GM12878 (cell line): ENCODE data around the gene USP11. TPM values are rescaled to one million over a fixed set of nuclear protein-coding genes. Genes with fewer than 3 reads are reported as not detected.

ENCODE experiments used
- ASH2L ChIP-seq: fragments of 300-600, 200-600 bp; sonication (generic); IDR thresholded peaks from 2 replicates; pipeline ENCODE4 v1.6.1; 2017; ENCODE audit warnings: low read depth, mild to moderate bottlenecking, borderline replicate concordance
- FOXK2 ChIP-seq: fragments of 450-650 bp; IDR thresholded peaks from 2 replicates; pipeline ENCODE4 v1.6.1; 2017; ENCODE audit warnings: mild to moderate bottlenecking, moderate library complexity
- HCFC1 ChIP-seq: fragments of 150-350 bp; IDR thresholded peaks from 2 replicates; pipeline ENCODE4 v1.6.1; 2014; ENCODE audit warnings: low read length
- KDM1A ChIP-seq: fragments of 200-600 bp; sonication (generic); IDR thresholded peaks from 2 replicates; pipeline ENCODE4 v1.6.1; 2016; ENCODE audit warnings: borderline replicate concordance
- POLR2AphosphoS5 ChIP-seq: IDR thresholded peaks from 2 replicates; pipeline ENCODE4 v1.6.1; 2011; ENCODE audit warnings: mild to moderate bottlenecking, low read length, inconsistent platforms
- RAD51 ChIP-seq: fragments of 450-650 bp; IDR thresholded peaks from 2 replicates; pipeline ENCODE4 v1.6.1; 2016; ENCODE audit warnings: moderate library complexity, mild to moderate bottlenecking, inconsistent platforms
- TCF3 ChIP-seq: IDR thresholded peaks from 2 replicates; pipeline ENCODE4 v1.6.1; 2012; ENCODE audit warnings: low read depth, mild to moderate bottlenecking, low read length, borderline replicate concordance; ENCODE audit not compliant: insufficient read depth
- ZZZ3 ChIP-seq: IDR thresholded peaks from 2 replicates; pipeline ENCODE4 v1.6.1; 2011; ENCODE audit warnings: low read depth; ENCODE audit not compliant: control insufficient read depth, insufficient read length
- polyA plus RNA-seq, 11 experiments: library from polyadenylated mRNA; depleted of rRNA in 4 of 11; unstranded in 6 of 11; stranded (reverse) in 5 of 11; fragments of >200 nt; fragmentation: Nextera tagmentation in 4 of 11; fragmentation: Illumina TruSeq in 1 of 11; extraction: Ambion mirVana in 4 of 11; extraction: Trizol in 1 of 11; gene quantifications; 1 replicate in 1 of 11; 2 replicates in 10 of 11; pipeline versions ENCODE4 v1.2.1 to v1.2.3, GENCODE V29; 2011 to 2016; ENCODE audit warnings: inconsistent platforms in 2 of 11, missing spikeins in 2 of 11, low read depth in 1 of 11
- total RNA-seq, 4 experiments: library from RNA; depleted of rRNA in 3 of 4; stranded (reverse); fragments of >200 nt in 3 of 4; fragmentation: Illumina TruSeq in 1 of 4; extraction: Trizol in 1 of 4; gene quantifications; 2 replicates each; pipeline versions ENCODE4 v1.2.1 to v1.2.3, GENCODE V29; 2013 to 2021
- TF ChIP-seq, protein P1 (sequence below): IDR thresholded peaks from 2 replicates; pipeline ENCODE4 v1.6.1; 2012; ENCODE audit warnings: improper control_type of control experiment, low read depth, low read length; ENCODE audit not compliant: insufficient replicate concordance
- TF ChIP-seq, protein P2 (sequence below): IDR thresholded peaks from 2 replicates; pipeline ENCODE4 v1.6.1; 2011; ENCODE audit warnings: low read depth, low read length, improper control_type of control experiment, borderline replicate concordance
- TF ChIP-seq, protein P3 (sequence below): fragments of 450-650 bp; IDR thresholded peaks from 2 replicates; pipeline ENCODE4 v1.6.1; 2018; ENCODE audit warnings: mild to moderate bottlenecking, low read depth, moderate library complexity; ENCODE audit not compliant: partially characterized antibody
- TF ChIP-seq, protein P4 (sequence below): fragments of 450-650 bp; IDR thresholded peaks from 2 replicates; pipeline ENCODE4 v1.6.1; 2017; ENCODE audit warnings: low read depth, mild to moderate bottlenecking, moderate library complexity
- TF ChIP-seq, protein P5 (sequence below): fragments of 450-650 bp; IDR thresholded peaks from 2 replicates; pipeline ENCODE4 v1.6.1; 2018; ENCODE audit warnings: borderline replicate concordance, mild to moderate bottlenecking; ENCODE audit not compliant: partially characterized antibody

Gene USP11
- total and polyA plus RNA-seq, 10 of the 15 experiments (the other 5 are each of a cell fraction or from before 2014, with no cell fraction given), result 3.3 to 44.0 (median 20.9) TPM

DNA sequence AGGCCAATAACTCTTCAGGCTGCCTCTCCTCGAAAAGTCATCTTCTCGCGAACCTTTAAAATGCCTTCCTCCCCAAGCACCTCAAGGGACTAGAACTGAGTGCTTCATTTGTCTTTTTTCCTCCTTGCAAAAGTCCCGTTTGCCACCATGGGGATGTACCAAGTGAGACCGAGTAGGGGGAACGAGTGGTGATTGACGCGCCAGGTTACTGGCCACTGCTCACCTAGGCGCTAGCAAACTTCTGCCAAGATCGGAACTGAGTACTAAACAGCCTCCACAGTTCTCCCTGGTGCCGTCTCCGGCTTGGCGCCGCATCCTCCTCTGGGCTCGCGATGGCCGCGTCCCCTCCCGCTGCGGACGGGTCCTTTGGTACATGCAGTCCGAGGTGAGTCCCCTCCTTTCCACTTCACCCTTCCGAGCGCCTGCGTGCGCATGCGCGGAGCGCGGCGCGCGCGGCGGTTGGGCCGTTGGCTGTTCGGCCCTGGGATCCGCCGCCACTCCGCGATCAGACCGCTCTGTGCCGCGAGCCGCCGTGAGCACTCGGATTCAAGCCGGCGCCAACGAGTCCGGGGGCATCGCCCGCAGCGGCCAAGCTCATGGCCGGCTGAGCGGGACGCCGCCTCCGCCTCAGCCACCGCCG is 14.4 kb upstream of the USP11 start, which contains the start of gene CDK16 (continued):
- TF ChIP-seq, protein P1, sequence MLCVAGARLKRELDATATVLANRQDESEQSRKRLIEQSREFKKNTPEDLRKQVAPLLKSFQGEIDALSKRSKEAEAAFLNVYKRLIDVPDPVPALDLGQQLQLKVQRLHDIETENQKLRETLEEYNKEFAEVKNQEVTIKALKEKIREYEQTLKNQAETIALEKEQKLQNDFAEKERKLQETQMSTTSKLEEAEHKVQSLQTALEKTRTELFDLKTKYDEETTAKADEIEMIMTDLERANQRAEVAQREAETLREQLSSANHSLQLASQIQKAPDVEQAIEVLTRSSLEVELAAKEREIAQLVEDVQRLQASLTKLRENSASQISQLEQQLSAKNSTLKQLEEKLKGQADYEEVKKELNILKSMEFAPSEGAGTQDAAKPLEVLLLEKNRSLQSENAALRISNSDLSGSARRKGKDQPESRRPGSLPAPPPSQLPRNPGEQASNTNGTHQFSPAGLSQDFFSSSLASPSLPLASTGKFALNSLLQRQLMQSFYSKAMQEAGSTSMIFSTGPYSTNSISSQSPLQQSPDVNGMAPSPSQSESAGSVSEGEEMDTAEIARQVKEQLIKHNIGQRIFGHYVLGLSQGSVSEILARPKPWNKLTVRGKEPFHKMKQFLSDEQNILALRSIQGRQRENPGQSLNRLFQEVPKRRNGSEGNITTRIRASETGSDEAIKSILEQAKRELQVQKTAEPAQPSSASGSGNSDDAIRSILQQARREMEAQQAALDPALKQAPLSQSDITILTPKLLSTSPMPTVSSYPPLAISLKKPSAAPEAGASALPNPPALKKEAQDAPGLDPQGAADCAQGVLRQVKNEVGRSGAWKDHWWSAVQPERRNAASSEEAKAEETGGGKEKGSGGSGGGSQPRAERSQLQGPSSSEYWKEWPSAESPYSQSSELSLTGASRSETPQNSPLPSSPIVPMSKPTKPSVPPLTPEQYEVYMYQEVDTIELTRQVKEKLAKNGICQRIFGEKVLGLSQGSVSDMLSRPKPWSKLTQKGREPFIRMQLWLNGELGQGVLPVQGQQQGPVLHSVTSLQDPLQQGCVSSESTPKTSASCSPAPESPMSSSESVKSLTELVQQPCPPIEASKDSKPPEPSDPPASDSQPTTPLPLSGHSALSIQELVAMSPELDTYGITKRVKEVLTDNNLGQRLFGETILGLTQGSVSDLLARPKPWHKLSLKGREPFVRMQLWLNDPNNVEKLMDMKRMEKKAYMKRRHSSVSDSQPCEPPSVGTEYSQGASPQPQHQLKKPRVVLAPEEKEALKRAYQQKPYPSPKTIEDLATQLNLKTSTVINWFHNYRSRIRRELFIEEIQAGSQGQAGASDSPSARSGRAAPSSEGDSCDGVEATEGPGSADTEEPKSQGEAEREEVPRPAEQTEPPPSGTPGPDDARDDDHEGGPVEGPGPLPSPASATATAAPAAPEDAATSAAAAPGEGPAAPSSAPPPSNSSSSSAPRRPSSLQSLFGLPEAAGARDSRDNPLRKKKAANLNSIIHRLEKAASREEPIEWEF, result no peak
- TF ChIP-seq KDM1A (no peak), ASH2L (no peak), TCF3 (no peak), FOXK2 (peak; percentile 99), ZZZ3 (no peak), HCFC1 (no peak), RAD51 (no peak), POLR2AphosphoS5 (peak; percentile 84)
- TF ChIP-seq, protein P2, sequence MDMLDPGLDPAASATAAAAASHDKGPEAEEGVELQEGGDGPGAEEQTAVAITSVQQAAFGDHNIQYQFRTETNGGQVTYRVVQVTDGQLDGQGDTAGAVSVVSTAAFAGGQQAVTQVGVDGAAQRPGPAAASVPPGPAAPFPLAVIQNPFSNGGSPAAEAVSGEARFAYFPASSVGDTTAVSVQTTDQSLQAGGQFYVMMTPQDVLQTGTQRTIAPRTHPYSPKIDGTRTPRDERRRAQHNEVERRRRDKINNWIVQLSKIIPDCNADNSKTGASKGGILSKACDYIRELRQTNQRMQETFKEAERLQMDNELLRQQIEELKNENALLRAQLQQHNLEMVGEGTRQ, result no peak
- TF ChIP-seq, protein P3, sequence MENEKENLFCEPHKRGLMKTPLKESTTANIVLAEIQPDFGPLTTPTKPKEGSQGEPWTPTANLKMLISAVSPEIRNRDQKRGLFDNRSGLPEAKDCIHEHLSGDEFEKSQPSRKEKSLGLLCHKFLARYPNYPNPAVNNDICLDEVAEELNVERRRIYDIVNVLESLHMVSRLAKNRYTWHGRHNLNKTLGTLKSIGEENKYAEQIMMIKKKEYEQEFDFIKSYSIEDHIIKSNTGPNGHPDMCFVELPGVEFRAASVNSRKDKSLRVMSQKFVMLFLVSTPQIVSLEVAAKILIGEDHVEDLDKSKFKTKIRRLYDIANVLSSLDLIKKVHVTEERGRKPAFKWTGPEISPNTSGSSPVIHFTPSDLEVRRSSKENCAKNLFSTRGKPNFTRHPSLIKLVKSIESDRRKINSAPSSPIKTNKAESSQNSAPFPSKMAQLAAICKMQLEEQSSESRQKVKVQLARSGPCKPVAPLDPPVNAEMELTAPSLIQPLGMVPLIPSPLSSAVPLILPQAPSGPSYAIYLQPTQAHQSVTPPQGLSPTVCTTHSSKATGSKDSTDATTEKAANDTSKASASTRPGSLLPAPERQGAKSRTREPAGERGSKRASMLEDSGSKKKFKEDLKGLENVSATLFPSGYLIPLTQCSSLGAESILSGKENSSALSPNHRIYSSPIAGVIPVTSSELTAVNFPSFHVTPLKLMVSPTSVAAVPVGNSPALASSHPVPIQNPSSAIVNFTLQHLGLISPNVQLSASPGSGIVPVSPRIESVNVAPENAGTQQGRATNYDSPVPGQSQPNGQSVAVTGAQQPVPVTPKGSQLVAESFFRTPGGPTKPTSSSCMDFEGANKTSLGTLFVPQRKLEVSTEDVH, result no peak
- TF ChIP-seq, protein P4, sequence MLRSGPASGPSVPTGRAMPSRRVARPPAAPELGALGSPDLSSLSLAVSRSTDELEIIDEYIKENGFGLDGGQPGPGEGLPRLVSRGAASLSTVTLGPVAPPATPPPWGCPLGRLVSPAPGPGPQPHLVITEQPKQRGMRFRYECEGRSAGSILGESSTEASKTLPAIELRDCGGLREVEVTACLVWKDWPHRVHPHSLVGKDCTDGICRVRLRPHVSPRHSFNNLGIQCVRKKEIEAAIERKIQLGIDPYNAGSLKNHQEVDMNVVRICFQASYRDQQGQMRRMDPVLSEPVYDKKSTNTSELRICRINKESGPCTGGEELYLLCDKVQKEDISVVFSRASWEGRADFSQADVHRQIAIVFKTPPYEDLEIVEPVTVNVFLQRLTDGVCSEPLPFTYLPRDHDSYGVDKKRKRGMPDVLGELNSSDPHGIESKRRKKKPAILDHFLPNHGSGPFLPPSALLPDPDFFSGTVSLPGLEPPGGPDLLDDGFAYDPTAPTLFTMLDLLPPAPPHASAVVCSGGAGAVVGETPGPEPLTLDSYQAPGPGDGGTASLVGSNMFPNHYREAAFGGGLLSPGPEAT, result peak; percentile 98
- TF ChIP-seq, protein P5, sequence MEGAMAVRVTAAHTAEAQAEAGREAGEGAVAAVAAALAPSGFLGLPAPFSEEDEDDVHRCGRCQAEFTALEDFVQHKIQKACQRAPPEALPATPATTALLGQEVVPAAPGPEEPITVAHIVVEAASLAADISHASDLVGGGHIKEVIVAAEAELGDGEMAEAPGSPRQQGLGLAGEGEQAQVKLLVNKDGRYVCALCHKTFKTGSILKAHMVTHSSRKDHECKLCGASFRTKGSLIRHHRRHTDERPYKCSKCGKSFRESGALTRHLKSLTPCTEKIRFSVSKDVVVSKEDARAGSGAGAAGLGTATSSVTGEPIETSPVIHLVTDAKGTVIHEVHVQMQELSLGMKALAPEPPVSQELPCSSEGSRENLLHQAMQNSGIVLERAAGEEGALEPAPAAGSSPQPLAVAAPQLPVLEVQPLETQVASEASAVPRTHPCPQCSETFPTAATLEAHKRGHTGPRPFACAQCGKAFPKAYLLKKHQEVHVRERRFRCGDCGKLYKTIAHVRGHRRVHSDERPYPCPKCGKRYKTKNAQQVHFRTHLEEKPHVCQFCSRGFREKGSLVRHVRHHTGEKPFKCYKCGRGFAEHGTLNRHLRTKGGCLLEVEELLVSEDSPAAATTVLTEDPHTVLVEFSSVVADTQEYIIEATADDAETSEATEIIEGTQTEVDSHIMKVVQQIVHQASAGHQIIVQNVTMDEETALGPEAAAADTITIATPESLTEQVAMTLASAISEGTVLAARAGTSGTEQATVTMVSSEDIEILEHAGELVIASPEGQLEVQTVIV, result peak; percentile 91
